DOHH2 (cell line): ENCODE data around the gene FBN1.

ENCODE experiments used
- EZH2phosphoT487 ChIP-seq: fragments of 200-600 bp; sonication (generic); IDR thresholded peaks from 2 replicates; pipeline ENCODE4 v1.6.1; 2017; ENCODE audit warnings: borderline replicate concordance, mild to moderate bottlenecking, antibody characterized with exemption, low read length, moderate library complexity, mixed read lengths
- TF ChIP-seq, protein P1 (sequence below): fragments of 200-600 bp; sonication (generic); IDR thresholded peaks from one replicate; pipeline ENCODE4 v1.5.1; 2014; ENCODE audit warnings: antibody characterized with exemption, mild to moderate bottlenecking, low read depth, low read length; ENCODE audit not compliant: poor library complexity, severe bottlenecking

DNA sequence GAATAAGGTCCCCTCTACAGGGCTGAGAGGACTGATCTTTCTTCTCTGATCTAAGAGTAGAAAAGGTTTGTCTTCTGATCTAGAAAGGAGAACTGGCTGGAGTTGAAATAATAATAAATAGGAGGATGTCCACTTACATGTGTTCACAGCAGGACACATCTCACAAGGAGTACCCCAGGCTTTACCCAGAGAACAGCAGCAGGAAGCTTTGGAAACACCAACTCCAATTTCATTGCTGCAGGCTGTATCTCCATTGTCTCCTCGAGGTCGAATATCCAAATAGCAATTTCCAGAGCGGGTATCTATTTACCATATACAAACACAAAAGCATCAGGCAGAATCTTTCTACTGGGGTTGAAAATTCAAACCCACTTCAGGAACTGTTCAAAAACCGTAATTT is 177.7 kb downstream of the FBN1 start:
- TF ChIP-seq, protein P1, sequence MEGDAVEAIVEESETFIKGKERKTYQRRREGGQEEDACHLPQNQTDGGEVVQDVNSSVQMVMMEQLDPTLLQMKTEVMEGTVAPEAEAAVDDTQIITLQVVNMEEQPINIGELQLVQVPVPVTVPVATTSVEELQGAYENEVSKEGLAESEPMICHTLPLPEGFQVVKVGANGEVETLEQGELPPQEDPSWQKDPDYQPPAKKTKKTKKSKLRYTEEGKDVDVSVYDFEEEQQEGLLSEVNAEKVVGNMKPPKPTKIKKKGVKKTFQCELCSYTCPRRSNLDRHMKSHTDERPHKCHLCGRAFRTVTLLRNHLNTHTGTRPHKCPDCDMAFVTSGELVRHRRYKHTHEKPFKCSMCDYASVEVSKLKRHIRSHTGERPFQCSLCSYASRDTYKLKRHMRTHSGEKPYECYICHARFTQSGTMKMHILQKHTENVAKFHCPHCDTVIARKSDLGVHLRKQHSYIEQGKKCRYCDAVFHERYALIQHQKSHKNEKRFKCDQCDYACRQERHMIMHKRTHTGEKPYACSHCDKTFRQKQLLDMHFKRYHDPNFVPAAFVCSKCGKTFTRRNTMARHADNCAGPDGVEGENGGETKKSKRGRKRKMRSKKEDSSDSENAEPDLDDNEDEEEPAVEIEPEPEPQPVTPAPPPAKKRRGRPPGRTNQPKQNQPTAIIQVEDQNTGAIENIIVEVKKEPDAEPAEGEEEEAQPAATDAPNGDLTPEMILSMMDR = no peak
- no peak for TF ChIP-seq EZH2phosphoT487
